Left ventricle myocardium inferior (tissue), 1 donor: ENCODE results near the gene GRM7. TPM values are rescaled to one million over a fixed set of nuclear protein-coding genes. Genes with fewer than 3 reads are reported as not detected.

Experiments
- DNase-seq: peaks from one replicate; pipeline ENCODE4 v3.0.0-alpha.2; 2020
- H3K27ac ChIP-seq: fragments of 200-600 bp; replicated peaks from 2 replicates; pipeline ENCODE4 v1.8.0; 2021
- H3K27me3 ChIP-seq: fragments of 200-600 bp; 2 replicates; pipeline ENCODE4 v1.8.0; 2021; ENCODE audit warnings: low read depth
- H3K36me3 ChIP-seq: fragments of 200-600 bp; 2 replicates; pipeline ENCODE4 v1.8.0; 2021
- H3K4me1 ChIP-seq: fragments of 200-600 bp; 2 replicates; pipeline ENCODE4 v1.8.0; 2021
- H3K4me3 ChIP-seq: fragments of 200-600 bp; 2 replicates; pipeline ENCODE4 v1.8.0; 2021; ENCODE audit warnings: mild to moderate bottlenecking, moderate library complexity
- H3K9me3 ChIP-seq: fragments of 200-600 bp; replicated peaks from 2 replicates; pipeline ENCODE4 v1.8.0; 2021
- CTCF ChIP-seq: fragments of 200-600 bp; IDR thresholded peaks from 2 replicates; pipeline ENCODE4 v1.8.0; 2021; ENCODE audit warnings: antibody characterized with exemption, mild to moderate bottlenecking, borderline replicate concordance
- intact Hi-C: fragments of 100-400 bp; cut with micrococcal nuclease; formaldehyde crosslinking; loops from one replicate; pipeline ENCODE4 v1.11.0; 2022
- total RNA-seq: library from RNA; stranded (reverse); fragmentation: NEBNext Ultra II Directional; extraction: Animal tissue kit (Norgen Biotek cat#: 25700); gene quantifications from one replicate; pipeline ENCODE4 v1.2.1, GENCODE V29; 2021
- donor health status: DM: no; HTN: yes; CAD: no; lungs with severe emphysema.

GRM7 gene
- total RNA-seq, 1 donor from 2014 or later = not detected

- H3K27me3 ChIP-seq = no peaks in the 10 kb centered on the region
- no peaks in the 10 kb centered on the region for H3K36me3 ChIP-seq
- DNase-seq = no peak
- H3K27ac ChIP-seq = no peak overlapping the region
- no peak overlapping the region for H3K4me3 ChIP-seq
- no peak for TF ChIP-seq CTCF
- intact Hi-C loops = no loop called here
- no peaks in the 10 kb centered on the region for H3K9me3 ChIP-seq
- no peaks in the 10 kb centered on the region for H3K4me1 ChIP-seq
These were observed 221.3 kb downstream of the GRM7 start for GRCh38 chr3:7082244-7082643.

- no peaks in the 10 kb centered on the region for H3K9me3 ChIP-seq
- DNase-seq = no peak
- no peak overlapping the region for H3K27ac ChIP-seq
- H3K27me3 ChIP-seq = no peaks in the 10 kb centered on the region
- no peak for TF ChIP-seq CTCF
- no peaks in the 10 kb centered on the region for H3K4me1 ChIP-seq
- intact Hi-C loops = no loop called here
- H3K4me3 ChIP-seq = no peak overlapping the region
- no peaks in the 10 kb centered on the region for H3K36me3 ChIP-seq
These were observed 225.5 kb downstream of the GRM7 start for GRCh38 chr3:7086417-7086816.

GRCh38 chr3:7095116-7095515 is 234.2 kb downstream of the GRM7 start:
- intact Hi-C loops = no loop called here
- no peak for DNase-seq
- no peaks in the 10 kb centered on the region for H3K4me1 ChIP-seq
- H3K36me3 ChIP-seq = no peaks in the 10 kb centered on the region
- no peaks in the 10 kb centered on the region for H3K27me3 ChIP-seq
- peaks cover 5% of the 10 kb centered on the region for H3K9me3 ChIP-seq
- no peak overlapping the region for H3K27ac ChIP-seq
- no peak for TF ChIP-seq CTCF
- H3K4me3 ChIP-seq = no peak overlapping the region

DNA sequence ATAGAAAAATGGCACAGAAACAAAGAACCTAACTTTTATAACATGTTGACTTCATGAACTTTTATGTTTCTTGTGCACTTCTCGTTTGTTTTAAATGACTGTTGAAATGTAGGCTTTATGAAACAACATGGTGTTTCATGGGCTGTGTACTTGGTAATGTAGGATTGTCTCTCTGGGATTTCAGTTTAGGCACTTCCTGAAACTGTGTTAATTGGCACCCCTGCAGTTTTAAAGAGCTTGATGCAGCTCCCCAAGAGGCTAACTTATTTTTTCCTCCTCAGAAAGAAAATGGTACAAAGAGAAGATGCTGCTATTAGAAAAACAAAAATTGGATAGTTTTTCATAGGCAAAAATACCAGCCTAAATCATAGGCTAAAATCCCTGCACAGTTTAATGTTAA is 239.2 kb downstream of the GRM7 start:
- intact Hi-C loops = no loop called here
- H3K36me3 ChIP-seq = no peaks in the 10 kb centered on the region
- no peak overlapping the region for H3K27ac ChIP-seq
- no peak for TF ChIP-seq CTCF
- no peaks in the 10 kb centered on the region for H3K27me3 ChIP-seq
- H3K9me3 ChIP-seq = peaks cover 5% of the 10 kb centered on the region
- H3K4me1 ChIP-seq = no peaks in the 10 kb centered on the region
- DNase-seq = no peak
- H3K4me3 ChIP-seq = no peak overlapping the region

DNA sequence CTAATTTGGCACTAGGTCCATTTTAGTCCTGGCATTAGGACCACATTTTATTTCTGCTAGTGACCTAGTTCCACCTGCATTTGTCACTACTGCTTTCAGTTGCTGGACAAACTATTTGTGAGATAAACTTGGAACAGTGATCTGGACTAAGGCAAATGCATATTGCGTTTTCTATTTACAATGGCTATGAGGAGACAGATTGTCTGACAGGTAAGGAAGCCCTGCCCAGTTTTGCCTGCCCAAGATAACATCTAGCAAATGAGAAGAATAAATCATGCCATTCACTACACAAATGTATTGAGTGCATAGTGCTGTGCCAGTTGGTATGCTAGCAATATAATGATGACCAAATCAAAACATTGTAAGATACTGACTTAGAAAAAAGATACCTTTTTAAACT is 245.7 kb downstream of the GRM7 start:
- intact Hi-C loops = no loop called here
- no peak for TF ChIP-seq CTCF
- no peak overlapping the region for H3K27ac ChIP-seq
- no peaks in the 10 kb centered on the region for H3K9me3 ChIP-seq
- H3K4me1 ChIP-seq = no peaks in the 10 kb centered on the region
- H3K27me3 ChIP-seq = no peaks in the 10 kb centered on the region
- no peak for DNase-seq
- no peaks in the 10 kb centered on the region for H3K36me3 ChIP-seq
- no peak overlapping the region for H3K4me3 ChIP-seq

GRCh38 chr3:7112523-7113056 is 251.7 kb downstream of the GRM7 start:
- Histone ChIP-seq H3K4me1 (no peaks in the 10 kb centered on the region), H3K9me3 (no peaks in the 10 kb centered on the region), H3K36me3 (no peaks in the 10 kb centered on the region), H3K27ac (no peak overlapping the region), H3K27me3 (no peaks in the 10 kb centered on the region), H3K4me3 (no peak overlapping the region)
- intact Hi-C loops = no loop called here
- no peak for DNase-seq
- no peak for TF ChIP-seq CTCF
